ENCODE measurements around the gene HOXB5. TPM values are rescaled to one million over a fixed set of nuclear protein-coding genes. Genes with fewer than 3 reads are reported as not detected.

HOXB5 gene
- total RNA-seq, 1 experiment from 2014 or later: not detected

- Histone ChIP-seq H3T11ph (ENCODE audit: low read length) (no peak overlapping the region), H3K79me2 (ENCODE audit: insufficient read depth, low read length) (no peaks in the 10 kb centered on the region), H3K23me2 (ENCODE audit: insufficient read length, low read depth, low read length, poor library complexity, severe bottlenecking) (no peaks in the 10 kb centered on the region), H4K91ac (ENCODE audit: insufficient read length, low read depth, low read length) (no peak overlapping the region), H4K5ac (ENCODE audit: insufficient read length, low read depth, low read length) (no peak overlapping the region), H3K4ac (ENCODE audit: low read depth, low read length) (no peak overlapping the region), H3K79me1 (ENCODE audit: insufficient read depth, low read depth, low read length, poor library complexity, severe bottlenecking) (no peaks in the 10 kb centered on the region), H2BK15ac (ENCODE audit: low read depth, low read length) (no peak overlapping the region), H2BK20ac (ENCODE audit: low read depth, low read length, poor library complexity, severe bottlenecking) (no peak overlapping the region), H2AFZ (ENCODE audit: low read length) (no peak overlapping the region), H3K27me3 (ENCODE audit: insufficient read depth, low read length) (peaks cover 96% of the 10 kb centered on the region), H4K20me1 (ENCODE audit: control insufficient read depth, insufficient read depth, insufficient read length) (peaks cover 2% of the 10 kb centered on the region), H3K4me2 (ENCODE audit: insufficient read depth, insufficient read length, low read length) (no peak overlapping the region), H2BK120ac (ENCODE audit: low read depth, low read length, poor library complexity, severe bottlenecking) (no peak overlapping the region), H3K18ac (ENCODE audit: insufficient read length, low read depth, low read length) (no peak overlapping the region), H3K9ac (ENCODE audit: extremely low read depth, insufficient read length, low read length) (no peak overlapping the region), H3K14ac (ENCODE audit: insufficient read depth, low read length) (no peak overlapping the region), H3K23ac (ENCODE audit: insufficient read length, low read depth, low read length) (no peak overlapping the region), H2BK5ac (ENCODE audit: insufficient read length, low read length) (no peak overlapping the region), H3K56ac (ENCODE audit: insufficient read length, low read depth, low read length) (no peak overlapping the region), H2AK5ac (ENCODE audit: insufficient read length, low read length) (no peak overlapping the region), H3K9me3 (ENCODE audit: control insufficient read depth, low read depth, low read length) (no peaks in the 10 kb centered on the region), H3K27ac (ENCODE audit: insufficient read length, low read depth, low read length) (no peak overlapping the region), H2BK12ac (ENCODE audit: insufficient read length, low read depth, low read length) (no peak overlapping the region), H3K4me1 (ENCODE audit: insufficient read depth, low read length) (no peaks in the 10 kb centered on the region), H4K8ac (replicated peaks; ENCODE audit: insufficient read length, low read depth, low read length) (no peak overlapping the region)
- H3K27me3 Mint-ChIP-seq (ENCODE audit: low read depth): peaks cover 22% of the 10 kb centered on the region
- H3K4me3 Mint-ChIP-seq: no peak overlapping the region
- H3K27ac Mint-ChIP-seq: no peak overlapping the region
- whole genome bisulfite sequencing (ENCODE audit: extremely low coverage, insufficient read length, low lambda C conversion rate): no CpG with 5 or more reads among the region's 7 CpGs
- H3K36me3 Mint-ChIP-seq (ENCODE audit: insufficient read depth in 1 of 3, low read depth in 3 of 3): no peaks in the 10 kb centered on the region; a peak in 2 of 7 replicates
- no peak for DNase-seq
- H3K4me1 Mint-ChIP-seq: peaks cover 5 to 34% of the 10 kb centered on the region in 2 experiments
- TF ChIP-seq CTCF (conservative IDR thresholded peaks at IDR 0.05): no peak
- H3K9me3 Mint-ChIP-seq: peaks cover 7 to 13% of the 10 kb centered on the region in 2 experiments; a peak in 4 of 5 replicates
Measured at GRCh38 chr17:48575066-48575582, 18.5 kb downstream of the HOXB5 start.
